ENCODE data around the gene DBF4B.

- TF ChIP-seq POLR2A (IDR thresholded peaks at IDR 0.05): no peak
- TF ChIP-seq CTCF (IDR thresholded peaks at IDR 0.05): no peak
Measured at GRCh38 chr17:44796731-44797130, 88.3 kb downstream of the DBF4B start.

Measured in esophagus squamous epithelium (tissue), 4 donors.